ENCODE measurements around the gene XRCC6. TPM values are rescaled to one million over a fixed set of nuclear protein-coding genes. Genes with fewer than 3 reads are reported as not detected.

The XRCC6 gene
- total and polyA plus RNA-seq, 9 of the 15 experiments (the other 6 are each of a cell fraction or from before 2014, with no cell fraction given) = 151 to 440 (median 318) TPM

GRCh38 chr22:41576877-41577276 is 44.2 kb upstream of the XRCC6 start (continued):
- no peak for TF ChIP-seq SRSF1 (IDR thresholded peaks at IDR 0.05; ENCODE audit: low read depth, low read length)
- no peak for TF ChIP-seq TAF9B (IDR thresholded peaks at IDR 0.05; ENCODE audit: partially characterized antibody)
- no peak for TF ChIP-seq PHF20 (IDR thresholded peaks at IDR 0.05; ENCODE audit: partially characterized antibody)
- TF ChIP-seq, protein P1, sequence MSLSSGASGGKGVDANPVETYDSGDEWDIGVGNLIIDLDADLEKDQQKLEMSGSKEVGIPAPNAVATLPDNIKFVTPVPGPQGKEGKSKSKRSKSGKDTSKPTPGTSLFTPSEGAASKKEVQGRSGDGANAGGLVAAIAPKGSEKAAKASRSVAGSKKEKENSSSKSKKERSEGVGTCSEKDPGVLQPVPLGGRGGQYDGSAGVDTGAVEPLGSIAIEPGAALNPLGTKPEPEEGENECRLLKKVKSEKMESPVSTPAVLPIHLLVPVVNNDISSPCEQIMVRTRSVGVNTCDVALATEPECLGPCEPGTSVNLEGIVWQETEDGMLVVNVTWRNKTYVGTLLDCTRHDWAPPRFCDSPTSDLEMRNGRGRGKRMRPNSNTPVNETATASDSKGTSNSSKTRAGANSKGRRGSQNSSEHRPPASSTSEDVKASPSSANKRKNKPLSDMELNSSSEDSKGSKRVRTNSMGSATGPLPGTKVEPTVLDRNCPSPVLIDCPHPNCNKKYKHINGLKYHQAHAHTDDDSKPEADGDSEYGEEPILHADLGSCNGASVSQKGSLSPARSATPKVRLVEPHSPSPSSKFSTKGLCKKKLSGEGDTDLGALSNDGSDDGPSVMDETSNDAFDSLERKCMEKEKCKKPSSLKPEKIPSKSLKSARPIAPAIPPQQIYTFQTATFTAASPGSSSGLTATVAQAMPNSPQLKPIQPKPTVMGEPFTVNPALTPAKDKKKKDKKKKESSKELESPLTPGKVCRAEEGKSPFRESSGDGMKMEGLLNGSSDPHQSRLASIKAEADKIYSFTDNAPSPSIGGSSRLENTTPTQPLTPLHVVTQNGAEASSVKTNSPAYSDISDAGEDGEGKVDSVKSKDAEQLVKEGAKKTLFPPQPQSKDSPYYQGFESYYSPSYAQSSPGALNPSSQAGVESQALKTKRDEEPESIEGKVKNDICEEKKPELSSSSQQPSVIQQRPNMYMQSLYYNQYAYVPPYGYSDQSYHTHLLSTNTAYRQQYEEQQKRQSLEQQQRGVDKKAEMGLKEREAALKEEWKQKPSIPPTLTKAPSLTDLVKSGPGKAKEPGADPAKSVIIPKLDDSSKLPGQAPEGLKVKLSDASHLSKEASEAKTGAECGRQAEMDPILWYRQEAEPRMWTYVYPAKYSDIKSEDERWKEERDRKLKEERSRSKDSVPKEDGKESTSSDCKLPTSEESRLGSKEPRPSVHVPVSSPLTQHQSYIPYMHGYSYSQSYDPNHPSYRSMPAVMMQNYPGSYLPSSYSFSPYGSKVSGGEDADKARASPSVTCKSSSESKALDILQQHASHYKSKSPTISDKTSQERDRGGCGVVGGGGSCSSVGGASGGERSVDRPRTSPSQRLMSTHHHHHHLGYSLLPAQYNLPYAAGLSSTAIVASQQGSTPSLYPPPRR (CRISPR knock-in tag; IDR thresholded peaks at IDR 0.05; ENCODE audit: borderline replicate concordance) = no peak
- TF ChIP-seq BRD9 (IDR thresholded peaks at IDR 0.05; ENCODE audit: low read depth, partially characterized antibody) = no peak
- TF ChIP-seq BCL6 (CRISPR knock-in tag; IDR thresholded peaks at IDR 0.05) = no peak
- TF ChIP-seq ZBTB17 (CRISPR knock-in tag; IDR thresholded peaks at IDR 0.05) = no peak
- TF ChIP-seq ZC3H8 (IDR thresholded peaks at IDR 0.05) = no peak
- TF ChIP-seq SREBF1 (IDR thresholded peaks at IDR 0.05; ENCODE audit: borderline replicate concordance, low read depth, low read length) = no peak
- no peak for TF ChIP-seq PREB (CRISPR knock-in tag; IDR thresholded peaks at IDR 0.05)
- 0 out of 2 replicates have a peak, but pooled peaks have one; percentile 11 for TF ChIP-seq ARID1B (IDR thresholded peaks at IDR 0.05)
- 0 out of 2 replicates have a peak, but pooled peaks have one; percentile 10 for TF ChIP-seq MYC (IDR thresholded peaks at IDR 0.05; ENCODE audit: low read depth, low read length)
- no peak for TF ChIP-seq MYC (CRISPR knock-in tag; IDR thresholded peaks at IDR 0.05; ENCODE audit: borderline replicate concordance, low read depth)
- TF ChIP-seq, protein P2, sequence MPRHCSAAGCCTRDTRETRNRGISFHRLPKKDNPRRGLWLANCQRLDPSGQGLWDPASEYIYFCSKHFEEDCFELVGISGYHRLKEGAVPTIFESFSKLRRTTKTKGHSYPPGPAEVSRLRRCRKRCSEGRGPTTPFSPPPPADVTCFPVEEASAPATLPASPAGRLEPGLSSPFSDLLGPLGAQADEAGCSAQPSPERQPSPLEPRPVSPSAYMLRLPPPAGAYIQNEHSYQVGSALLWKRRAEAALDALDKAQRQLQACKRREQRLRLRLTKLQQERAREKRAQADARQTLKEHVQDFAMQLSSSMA (CRISPR knock-in tag; IDR thresholded peaks at IDR 0.05) = no peak
- no peak for TF ChIP-seq NR4A1 (CRISPR knock-in tag; IDR thresholded peaks at IDR 0.05)
- TF ChIP-seq NR4A1 (tag; IDR thresholded peaks at IDR 0.05) = no peak
- TF ChIP-seq TFAP4 (CRISPR knock-in tag; IDR thresholded peaks at IDR 0.05; ENCODE audit: borderline replicate concordance) = peak; percentile 86
- TF ChIP-seq CHD2 (IDR thresholded peaks at IDR 0.05; ENCODE audit: low read depth, low read length) = no peak
- peak; percentile 86 for TF ChIP-seq ZNF263 (CRISPR knock-in tag; IDR thresholded peaks at IDR 0.05; ENCODE audit: borderline replicate concordance)
- 0 out of 2 replicates have a peak, but pooled peaks have one; percentile 37 for TF ChIP-seq MYNN (IDR thresholded peaks at IDR 0.05)
- TF ChIP-seq MYNN (CRISPR knock-in tag; IDR thresholded peaks at IDR 0.05) = no peak
- no peak for TF ChIP-seq POU5F1 (IDR thresholded peaks at IDR 0.05; ENCODE audit: borderline replicate concordance, low read depth, low read length, partially characterized antibody)
- no peak for TF ChIP-seq GABPB2 (CRISPR knock-in tag; conservative IDR thresholded peaks at IDR 0.05)
- no peak for TF ChIP-seq CBX8 (IDR thresholded peaks at IDR 0.05; ENCODE audit: borderline replicate concordance, extremely low read depth, low read depth, low read length, poor library complexity, severe bottlenecking)

All from K562 (cell line).